ENCODE measurements around the gene STK11IP.

Gene STK11IP

GRCh38 chr2:219557791-219558785, 39.6 kb upstream of the STK11IP start:
- TF ChIP-seq, protein P1, sequence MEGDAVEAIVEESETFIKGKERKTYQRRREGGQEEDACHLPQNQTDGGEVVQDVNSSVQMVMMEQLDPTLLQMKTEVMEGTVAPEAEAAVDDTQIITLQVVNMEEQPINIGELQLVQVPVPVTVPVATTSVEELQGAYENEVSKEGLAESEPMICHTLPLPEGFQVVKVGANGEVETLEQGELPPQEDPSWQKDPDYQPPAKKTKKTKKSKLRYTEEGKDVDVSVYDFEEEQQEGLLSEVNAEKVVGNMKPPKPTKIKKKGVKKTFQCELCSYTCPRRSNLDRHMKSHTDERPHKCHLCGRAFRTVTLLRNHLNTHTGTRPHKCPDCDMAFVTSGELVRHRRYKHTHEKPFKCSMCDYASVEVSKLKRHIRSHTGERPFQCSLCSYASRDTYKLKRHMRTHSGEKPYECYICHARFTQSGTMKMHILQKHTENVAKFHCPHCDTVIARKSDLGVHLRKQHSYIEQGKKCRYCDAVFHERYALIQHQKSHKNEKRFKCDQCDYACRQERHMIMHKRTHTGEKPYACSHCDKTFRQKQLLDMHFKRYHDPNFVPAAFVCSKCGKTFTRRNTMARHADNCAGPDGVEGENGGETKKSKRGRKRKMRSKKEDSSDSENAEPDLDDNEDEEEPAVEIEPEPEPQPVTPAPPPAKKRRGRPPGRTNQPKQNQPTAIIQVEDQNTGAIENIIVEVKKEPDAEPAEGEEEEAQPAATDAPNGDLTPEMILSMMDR (IDR thresholded peaks at IDR 0.05; ENCODE audit: insufficient read depth, low read depth, low read length, missing control alignments), result no peak
- no peak overlapping the region for H3K4me3 ChIP-seq (ENCODE audit: low read depth, low read length)

DNA sequence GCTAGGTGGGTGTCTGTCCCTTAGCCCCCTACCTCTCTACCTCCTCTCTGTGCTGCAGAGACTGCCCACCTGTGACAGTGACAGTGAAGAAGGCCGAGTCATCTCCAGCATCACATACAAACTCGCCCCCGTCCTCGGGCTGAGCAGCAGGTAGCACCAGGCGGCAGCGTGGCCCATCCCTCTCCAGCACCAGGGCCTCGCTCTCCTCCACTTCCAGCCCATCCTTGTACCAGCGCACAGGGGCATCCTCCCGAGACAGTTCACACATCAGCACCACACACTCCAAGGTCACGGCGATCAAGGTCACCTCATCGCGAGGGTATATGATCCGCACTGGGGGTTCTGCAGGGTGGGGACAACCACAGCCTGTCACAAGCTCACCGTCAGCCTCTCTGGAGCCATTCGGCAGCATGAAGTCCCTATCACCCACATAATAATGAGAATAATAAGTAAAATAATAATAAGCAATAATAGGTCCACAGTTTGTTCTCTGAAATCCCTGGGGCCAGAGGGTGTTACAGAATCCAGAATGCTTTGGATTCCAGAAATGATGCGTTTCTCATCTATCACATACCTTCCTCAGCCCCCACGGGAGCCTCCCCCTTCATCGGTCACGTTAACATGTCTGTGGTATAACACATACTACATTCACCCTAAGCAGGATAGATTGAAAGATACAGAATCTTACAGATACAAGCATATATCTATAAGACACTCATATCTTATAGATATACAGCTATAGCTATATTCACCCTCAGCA, 38.3 kb upstream of the STK11IP start:
- no peak overlapping the region for H3K4me3 ChIP-seq (ENCODE audit: low read depth, low read length)
- no peak for DNase-seq (ENCODE audit: low read depth)
- TF ChIP-seq, protein P1 (IDR thresholded peaks at IDR 0.05; ENCODE audit: insufficient read depth, low read depth, low read length, missing control alignments), result no peak

More at GRCh38 chr2:219557791-219558785, 39.6 kb upstream of the STK11IP start:
- no peak for DNase-seq (ENCODE audit: low read depth)

DNA sequence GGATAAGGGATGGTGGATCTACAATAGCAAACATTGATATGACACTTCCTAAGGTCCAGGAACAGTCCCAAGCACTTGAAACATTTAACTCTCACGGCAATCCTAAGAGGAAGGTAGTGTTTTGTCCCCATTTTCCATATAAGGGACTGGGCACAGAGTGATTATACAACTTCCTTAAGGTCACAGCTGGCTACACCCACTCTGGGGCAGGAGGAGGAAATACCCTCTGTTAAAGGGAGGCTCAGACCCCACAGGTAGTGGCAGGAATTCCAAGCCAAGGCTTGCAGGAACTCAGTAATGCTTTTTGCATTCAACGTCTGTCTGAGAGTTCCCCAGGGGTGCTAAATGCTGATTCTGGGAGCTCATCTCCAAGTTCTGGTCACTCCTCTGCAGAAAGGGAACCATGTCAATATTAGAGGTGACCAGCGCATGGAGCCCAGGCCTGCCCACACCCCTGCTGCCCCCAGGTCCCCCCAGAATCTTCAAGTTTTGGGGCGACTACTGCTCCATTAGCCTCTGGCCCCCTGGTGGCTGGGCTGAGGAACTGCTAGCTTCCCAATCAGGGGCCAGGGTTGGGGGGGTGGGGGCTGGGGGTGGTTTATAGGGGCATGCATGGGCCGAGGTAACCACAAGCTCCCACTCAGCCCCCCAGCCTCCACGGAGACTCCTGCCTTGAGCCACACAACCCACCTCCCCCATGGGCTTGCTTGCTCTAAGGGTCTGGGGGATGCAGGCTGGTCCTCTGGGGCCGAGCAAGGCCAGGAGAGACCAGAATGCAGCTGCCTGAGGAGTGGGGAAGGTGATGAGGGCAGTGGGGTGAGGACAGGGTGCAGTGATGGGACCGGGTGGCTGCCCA, 37.4 kb upstream of the STK11IP start:
- DNase-seq (ENCODE audit: low read depth), result no peak
- TF ChIP-seq, protein P1 (IDR thresholded peaks at IDR 0.05; ENCODE audit: insufficient read depth, low read depth, low read length, missing control alignments), result peak; percentile 75
- H3K4me3 ChIP-seq (ENCODE audit: low read depth, low read length), result no peak overlapping the region

DNA sequence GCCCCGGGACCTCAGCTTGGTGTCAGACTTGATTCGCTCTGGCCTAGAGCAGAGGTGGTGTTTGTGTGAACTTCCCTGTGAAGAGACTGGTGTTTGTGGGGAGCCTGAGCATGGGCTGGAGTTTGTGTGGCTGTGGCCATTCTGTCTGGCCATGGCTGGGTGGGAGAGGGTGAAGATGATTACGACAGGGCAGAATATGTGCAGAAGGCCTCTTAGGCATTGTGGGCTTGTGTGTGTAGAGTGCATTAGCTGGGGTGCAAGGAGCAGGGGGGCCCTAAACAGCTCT, 36.8 kb upstream of the STK11IP start:
- DNase-seq (ENCODE audit: low read depth), result no peak
- H3K4me3 ChIP-seq (ENCODE audit: low read depth, low read length), result no peak overlapping the region
- TF ChIP-seq, protein P1 (IDR thresholded peaks at IDR 0.05; ENCODE audit: insufficient read depth, low read depth, low read length, missing control alignments), result no peak

- DNase-seq (ENCODE audit: low read depth), result no peak
- TF ChIP-seq, protein P1 (IDR thresholded peaks at IDR 0.05; ENCODE audit: insufficient read depth, low read depth, low read length, missing control alignments), result no peak
- H3K4me3 ChIP-seq (ENCODE audit: low read depth, low read length), result no peak overlapping the region
These were observed 36.2 kb upstream of the STK11IP start for GRCh38 chr2:219561179-219562048.

Data from GM12865 (cell line).